SK-N-SH (cell line): ENCODE data around the gene KCNQ4. TPM values are rescaled to one million over a fixed set of nuclear protein-coding genes. Genes with fewer than 3 reads are reported as not detected.

ENCODE experiments used
- CTCF ChIA-PET: fragments of 300-600, 350-600 bp; formaldehyde crosslinking; extraction: SDS; loops from one replicate; lab custom pipeline; 2021; lab: Yijun Ruan, JAX
- POLR2A ChIA-PET: fragments of 350-600 bp; sonication (Branson Sonifier 250); formaldehyde crosslinking; extraction: SDS; loops from one replicate; lab custom pipeline; 2020; ENCODE audit warnings: antibody characterized with exemption, inconsistent platforms; lab: Yijun Ruan, JAX
- DNase-seq: peaks from one replicate; pipeline ENCODE4 v3.0.0; 2012
- H2AFZ ChIP-seq: fragments of 200-600 bp; sonication (generic); 2 replicates; pipeline ENCODE4 v1.8.1; 2016; ENCODE audit warnings: antibody characterized with exemption, mild to moderate bottlenecking, low read depth
- H3F3A ChIP-seq: fragments of 200-600 bp; sonication (generic); replicated peaks from 2 replicates; pipeline ENCODE3; 2016; ENCODE audit warnings: antibody characterized with exemption, mild to moderate bottlenecking; ENCODE audit not compliant: insufficient read depth
- H3K27ac ChIP-seq, 2 experiments: fragments of 200-500 bp in 1 of 2; fragments of 200-600 bp in 1 of 2; sonication (Bioruptor generic) in 1 of 2; sonication (generic), shearing (Covaris generic) in 1 of 2; 2 replicates each; pipeline versions ENCODE4 v1.5.1 to v1.6.1; 2014 to 2016; ENCODE audit warnings: low read depth in 2 of 2, inconsistent platforms in 1 of 2, low read length in 1 of 2, mild to moderate bottlenecking in 1 of 2, mixed read lengths in 1 of 2
- H3K27me3 ChIP-seq: fragments of 200-600 bp; sonication (generic), shearing (Covaris generic); 2 replicates; pipeline ENCODE4 v1.6.1; 2016; ENCODE audit warnings: mixed run types; ENCODE audit not compliant: insufficient read depth
- H3K36me3 ChIP-seq, 2 experiments: fragments of 200-500 bp in 1 of 2; fragments of 200-600 bp in 1 of 2; sonication (Bioruptor generic) in 1 of 2; sonication (generic) in 1 of 2; replicated peaks in 1 of 2; 2 replicates each; pipeline versions ENCODE3 to v1.5.1; 2014 to 2016; ENCODE audit warnings: low read length in 1 of 2, mild to moderate bottlenecking in 1 of 2; ENCODE audit not compliant: insufficient read depth in 2 of 2, control insufficient read depth in 1 of 2
- H3K4me1 ChIP-seq, 2 experiments: fragments of 200-500 bp in 1 of 2; fragments of 200-600 bp in 1 of 2; sonication (Bioruptor generic) in 1 of 2; sonication (generic), shearing (Covaris generic) in 1 of 2; 2 replicates each; pipeline versions ENCODE4 v1.5.1 to v1.6.1; 2014 to 2016; ENCODE audit warnings: low read depth in 1 of 2, low read length in 1 of 2, mixed run types in 1 of 2; ENCODE audit not compliant: insufficient read depth in 2 of 2, control insufficient read depth in 1 of 2
- H3K4me2 ChIP-seq: fragments of 200-600 bp; sonication (generic), shearing (Covaris generic); 2 replicates; pipeline ENCODE4 v1.6.1; 2017; ENCODE audit warnings: mixed run types
- H3K4me3 ChIP-seq, 2 experiments: fragments of 200-500 bp in 1 of 2; fragments of 200-600 bp in 1 of 2; sonication (Bioruptor generic) in 1 of 2; sonication (generic), shearing (Covaris generic) in 1 of 2; 2 replicates each; pipeline versions ENCODE4 v1.5.1 to v1.8.1; 2014 to 2016; ENCODE audit warnings: low read depth in 2 of 2, inconsistent platforms in 1 of 2, low read length in 1 of 2, mild to moderate bottlenecking in 1 of 2, mixed read lengths in 1 of 2, moderate library complexity in 1 of 2
- H3K79me2 ChIP-seq: fragments of 200-600 bp; sonication (generic); 2 replicates; pipeline ENCODE4 v1.8.1; 2017; ENCODE audit warnings: mild to moderate bottlenecking; ENCODE audit not compliant: insufficient read depth
- H3K9ac ChIP-seq: fragments of 200-600 bp; sonication (generic); 2 replicates; pipeline ENCODE4 v1.6.1; 2017; ENCODE audit warnings: mixed run types
- H3K9me2 ChIP-seq: fragments of 200-600 bp; sonication (generic); 2 replicates; pipeline ENCODE4 v1.6.1; 2017; ENCODE audit warnings: mixed run types
- H3K9me3 ChIP-seq: fragments of 200-600 bp; sonication (generic); 2 replicates; pipeline ENCODE4 v1.6.1; 2017; ENCODE audit warnings: mixed run types, mild to moderate bottlenecking, moderate library complexity
- H4K20me1 ChIP-seq: fragments of 200-600 bp; sonication (generic); 2 replicates; pipeline ENCODE4 v1.6.1; 2017; ENCODE audit warnings: mild to moderate bottlenecking, mixed run types; ENCODE audit not compliant: insufficient read depth
- CHD2 ChIP-seq: fragments of 150-350 bp; IDR thresholded peaks from 2 replicates; pipeline ENCODE4 v1.6.1; 2018; ENCODE audit warnings: low read length; ENCODE audit not compliant: partially characterized antibody
- EP300 ChIP-seq, 2 experiments: IDR thresholded peaks; 2 replicates each; pipeline versions ENCODE4 v1.4.0 to v1.6.1; 2012; ENCODE audit warnings: borderline replicate concordance in 1 of 2, low read depth in 1 of 2, low read length in 1 of 2
- EZH2phosphoT487 ChIP-seq: fragments of 200-600 bp; sonication (generic); IDR thresholded peaks from 2 replicates; pipeline ENCODE4 v1.6.1; 2017; ENCODE audit warnings: low read depth, mixed run types, mild to moderate bottlenecking, antibody characterized with exemption, moderate library complexity, borderline replicate concordance
- FOXJ3 ChIP-seq: sonication (generic); formaldehyde crosslinking; IDR thresholded peaks from 2 replicates; pipeline ENCODE4 v1.5.1; 2020; ENCODE audit warnings: mild to moderate bottlenecking, missing genetic modification reagents
- FOXM1 ChIP-seq: IDR thresholded peaks from 2 replicates; pipeline ENCODE4 v1.4.0; 2012; ENCODE audit warnings: low read depth, mild to moderate bottlenecking
- GATA2 ChIP-seq: sonication (generic); formaldehyde crosslinking; IDR thresholded peaks from 2 replicates; pipeline ENCODE4 v1.5.0; 2020; ENCODE audit warnings: mild to moderate bottlenecking, missing genetic modification reagents
- MEF2A ChIP-seq: IDR thresholded peaks from 2 replicates; pipeline ENCODE4 v1.4.0; 2012; ENCODE audit warnings: low read depth, borderline replicate concordance
- MXI1 ChIP-seq: IDR thresholded peaks from 2 replicates; pipeline ENCODE4 v1.6.1; 2012; ENCODE audit warnings: mild to moderate bottlenecking, low read depth, low read length, improper control_type of control experiment
- NFIC ChIP-seq: IDR thresholded peaks from 2 replicates; pipeline ENCODE4 v1.4.0; 2012; ENCODE audit warnings: borderline replicate concordance
- RAD21 ChIP-seq: IDR thresholded peaks from 2 replicates; pipeline ENCODE4 v1.6.1; 2012; ENCODE audit warnings: mild to moderate bottlenecking, low read length
- RFX5 ChIP-seq: IDR thresholded peaks from 2 replicates; pipeline ENCODE4 v1.6.1; 2012; ENCODE audit warnings: mild to moderate bottlenecking, improper control_type of control experiment, low read length
- RXRA ChIP-seq: IDR thresholded peaks from 2 replicates; pipeline ENCODE4 v1.4.0; 2012; ENCODE audit warnings: low read depth, mild to moderate bottlenecking, borderline replicate concordance
- SMC3 ChIP-seq: IDR thresholded peaks from 2 replicates; pipeline ENCODE4 v1.6.1; 2012; ENCODE audit warnings: low read depth, low read length, improper control_type of control experiment
- TAF1 ChIP-seq: IDR thresholded peaks from 2 replicates; pipeline ENCODE4 v1.6.1; 2012; ENCODE audit warnings: low read depth, mild to moderate bottlenecking, low read length, moderate library complexity, borderline replicate concordance
- USF2 ChIP-seq: fragments of 150-350 bp; IDR thresholded peaks from 2 replicates; pipeline ENCODE4 v1.6.1; 2017; ENCODE audit warnings: antibody characterized with exemption, low read length, low read depth, borderline replicate concordance
- YY1 ChIP-seq: IDR thresholded peaks from 2 replicates; pipeline ENCODE4 v1.4.0; 2012; ENCODE audit warnings: low read depth, mild to moderate bottlenecking
- WGBS: methylation state at CpG from one replicate; pipeline ENCODE4 v1.1.6; 2017; ENCODE audit warnings: low lambda C conversion rate; 5-methylcytosine and 5-hydroxymethylcytosine counted together
- polyA plus RNA-seq, 3 experiments: library from polyadenylated mRNA; depleted of rRNA; stranded (reverse); fragments of >200 nt; gene quantifications; 2 replicates each; pipeline ENCODE4 v1.2.3, GENCODE V29; 2012
- TF ChIP-seq, protein P1 (sequence below): IDR thresholded peaks from 2 replicates; pipeline ENCODE4 v1.4.0; 2012; ENCODE audit warnings: low read depth, borderline replicate concordance
- TF ChIP-seq, protein P2 (sequence below): IDR thresholded peaks from 2 replicates; pipeline ENCODE4 v1.6.1; 2012; ENCODE audit warnings: mild to moderate bottlenecking, low read depth, low read length, moderate library complexity

Gene KCNQ4
- polyA plus RNA-seq, 1 of the 3 experiments (the other 2 are of a cell fraction): 0.15 TPM

GRCh38 chr1:40743860-40744259, 39.7 kb upstream of the KCNQ4 start:
- Histone ChIP-seq H3K79me2 (peaks cover 53% of the 10 kb centered on the region; the same call in 1 of the 2 replicates), H3K9me3 (no peaks in the 10 kb centered on the region), H3K4me2 (no peak overlapping the region), H3K9me2 (no peaks in the 10 kb centered on the region), H3K4me3 (no peak overlapping the region), H3K9ac (no peak overlapping the region), H2AFZ (no peak overlapping the region), H3K36me3 (peaks cover 55 to 70% of the 10 kb centered on the region in 2 experiments), H3F3A (no peaks in the 10 kb centered on the region), H4K20me1 (no peaks in the 10 kb centered on the region), H3K4me1 (0 out of 4 replicates have a peak, but pooled peaks cover 0 to 7% of the 10 kb centered on the region in 2 experiments), H3K27me3 (no peaks in the 10 kb centered on the region), H3K27ac (no peak overlapping the region)
- no peak for DNase-seq
- ChIA-PET POLR2A (no interaction called here), CTCF (no interaction called here)
- TF ChIP-seq, protein P1, sequence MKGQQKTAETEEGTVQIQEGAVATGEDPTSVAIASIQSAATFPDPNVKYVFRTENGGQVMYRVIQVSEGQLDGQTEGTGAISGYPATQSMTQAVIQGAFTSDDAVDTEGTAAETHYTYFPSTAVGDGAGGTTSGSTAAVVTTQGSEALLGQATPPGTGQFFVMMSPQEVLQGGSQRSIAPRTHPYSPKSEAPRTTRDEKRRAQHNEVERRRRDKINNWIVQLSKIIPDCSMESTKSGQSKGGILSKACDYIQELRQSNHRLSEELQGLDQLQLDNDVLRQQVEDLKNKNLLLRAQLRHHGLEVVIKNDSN: no peak
- no peak for TF ChIP-seq FOXJ3 (CRISPR knock-in tag)
- no peak for TF ChIP-seq TAF1
- TF ChIP-seq SMC3: no peak
- TF ChIP-seq MEF2A: no peak
- TF ChIP-seq YY1: no peak
- TF ChIP-seq, protein P2, sequence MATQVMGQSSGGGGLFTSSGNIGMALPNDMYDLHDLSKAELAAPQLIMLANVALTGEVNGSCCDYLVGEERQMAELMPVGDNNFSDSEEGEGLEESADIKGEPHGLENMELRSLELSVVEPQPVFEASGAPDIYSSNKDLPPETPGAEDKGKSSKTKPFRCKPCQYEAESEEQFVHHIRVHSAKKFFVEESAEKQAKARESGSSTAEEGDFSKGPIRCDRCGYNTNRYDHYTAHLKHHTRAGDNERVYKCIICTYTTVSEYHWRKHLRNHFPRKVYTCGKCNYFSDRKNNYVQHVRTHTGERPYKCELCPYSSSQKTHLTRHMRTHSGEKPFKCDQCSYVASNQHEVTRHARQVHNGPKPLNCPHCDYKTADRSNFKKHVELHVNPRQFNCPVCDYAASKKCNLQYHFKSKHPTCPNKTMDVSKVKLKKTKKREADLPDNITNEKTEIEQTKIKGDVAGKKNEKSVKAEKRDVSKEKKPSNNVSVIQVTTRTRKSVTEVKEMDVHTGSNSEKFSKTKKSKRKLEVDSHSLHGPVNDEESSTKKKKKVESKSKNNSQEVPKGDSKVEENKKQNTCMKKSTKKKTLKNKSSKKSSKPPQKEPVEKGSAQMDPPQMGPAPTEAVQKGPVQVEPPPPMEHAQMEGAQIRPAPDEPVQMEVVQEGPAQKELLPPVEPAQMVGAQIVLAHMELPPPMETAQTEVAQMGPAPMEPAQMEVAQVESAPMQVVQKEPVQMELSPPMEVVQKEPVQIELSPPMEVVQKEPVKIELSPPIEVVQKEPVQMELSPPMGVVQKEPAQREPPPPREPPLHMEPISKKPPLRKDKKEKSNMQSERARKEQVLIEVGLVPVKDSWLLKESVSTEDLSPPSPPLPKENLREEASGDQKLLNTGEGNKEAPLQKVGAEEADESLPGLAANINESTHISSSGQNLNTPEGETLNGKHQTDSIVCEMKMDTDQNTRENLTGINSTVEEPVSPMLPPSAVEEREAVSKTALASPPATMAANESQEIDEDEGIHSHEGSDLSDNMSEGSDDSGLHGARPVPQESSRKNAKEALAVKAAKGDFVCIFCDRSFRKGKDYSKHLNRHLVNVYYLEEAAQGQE: no peak
- no peak for TF ChIP-seq GATA2
- no peak for TF ChIP-seq USF2
- TF ChIP-seq NFIC: no peak
- no peak for TF ChIP-seq RXRA
- no peak for TF ChIP-seq MXI1
- no peak for TF ChIP-seq CHD2
- TF ChIP-seq RFX5: no peak
- no peak for TF ChIP-seq EP300 (IDR thresholded peaks at IDR 0.05; ENCODE audit: borderline replicate concordance in 1 of 2, low read depth in 1 of 2, low read length in 1 of 2)
- no peak for TF ChIP-seq FOXM1
- TF ChIP-seq EZH2phosphoT487: no peak
- no peak for TF ChIP-seq RAD21
- 100% methylated on average over 3 of the region's 3 CpGs for WGBS
